Tibial nerve (tissue), 4 donors: Measurements from ENCODE around the gene MS4A2.

Experiments
- EP300 ChIP-seq, 2 donors: sonication (generic); formaldehyde crosslinking; IDR thresholded peaks; one replicate each; pipeline ENCODE4 v1.6.1; 2017; ENCODE audit warnings: antibody characterized with exemption in 2 of 2, mild to moderate bottlenecking in 1 of 2
- POLR2A ChIP-seq, 2 donors: fragments of 450-650 bp; IDR thresholded peaks; one replicate each; pipeline ENCODE4 v1.6.1; 2017; ENCODE audit warnings: antibody characterized with exemption in 2 of 2, mild to moderate bottlenecking in 2 of 2, moderate library complexity in 2 of 2
- TF ChIP-seq, protein P1 (sequence below), 5 experiments: fragments of 200-600 bp in 3 of 5; fragments of 450-650 bp in 2 of 5; sonication (generic) in 3 of 5; IDR thresholded peaks; one replicate each; pipeline ENCODE4 v1.5.1; 2016 to 2019; ENCODE audit warnings: antibody characterized with exemption in 5 of 5, mild to moderate bottlenecking in 3 of 5, moderate library complexity in 2 of 5

DNA sequence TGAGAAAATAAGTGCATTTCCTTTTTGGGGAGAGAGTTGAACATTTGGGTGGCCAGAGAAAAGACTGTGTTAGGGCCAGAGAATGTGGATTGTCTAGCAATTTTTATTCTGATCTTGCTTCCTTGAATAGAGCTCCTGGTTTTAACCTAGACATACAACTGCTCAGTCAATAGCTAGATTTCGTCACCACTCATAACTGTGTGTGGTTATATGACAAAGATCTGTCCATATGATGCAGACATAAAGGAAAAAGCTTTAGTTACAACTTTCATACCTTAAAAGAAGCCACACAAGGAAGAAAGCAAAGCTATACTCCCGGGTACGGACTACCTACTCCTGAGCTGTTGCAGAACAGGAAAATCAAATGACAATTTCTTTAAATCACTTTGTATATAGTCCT is 57.2 kb downstream of the MS4A2 start:
- TF ChIP-seq, protein P1, sequence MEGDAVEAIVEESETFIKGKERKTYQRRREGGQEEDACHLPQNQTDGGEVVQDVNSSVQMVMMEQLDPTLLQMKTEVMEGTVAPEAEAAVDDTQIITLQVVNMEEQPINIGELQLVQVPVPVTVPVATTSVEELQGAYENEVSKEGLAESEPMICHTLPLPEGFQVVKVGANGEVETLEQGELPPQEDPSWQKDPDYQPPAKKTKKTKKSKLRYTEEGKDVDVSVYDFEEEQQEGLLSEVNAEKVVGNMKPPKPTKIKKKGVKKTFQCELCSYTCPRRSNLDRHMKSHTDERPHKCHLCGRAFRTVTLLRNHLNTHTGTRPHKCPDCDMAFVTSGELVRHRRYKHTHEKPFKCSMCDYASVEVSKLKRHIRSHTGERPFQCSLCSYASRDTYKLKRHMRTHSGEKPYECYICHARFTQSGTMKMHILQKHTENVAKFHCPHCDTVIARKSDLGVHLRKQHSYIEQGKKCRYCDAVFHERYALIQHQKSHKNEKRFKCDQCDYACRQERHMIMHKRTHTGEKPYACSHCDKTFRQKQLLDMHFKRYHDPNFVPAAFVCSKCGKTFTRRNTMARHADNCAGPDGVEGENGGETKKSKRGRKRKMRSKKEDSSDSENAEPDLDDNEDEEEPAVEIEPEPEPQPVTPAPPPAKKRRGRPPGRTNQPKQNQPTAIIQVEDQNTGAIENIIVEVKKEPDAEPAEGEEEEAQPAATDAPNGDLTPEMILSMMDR (IDR thresholded peaks at IDR 0.05), result no peak
- TF ChIP-seq POLR2A (IDR thresholded peaks at IDR 0.05) (no peak), EP300 (IDR thresholded peaks at IDR 0.05) (no peak)
